ENCODE data around the gene OBP2A.
"Not testable (repeated sequence)": the region's sequence is repeated elsewhere in the genome, so short reads cannot be mapped to it uniquely, and the experiment has no call there.

OBP2A gene

DNA sequence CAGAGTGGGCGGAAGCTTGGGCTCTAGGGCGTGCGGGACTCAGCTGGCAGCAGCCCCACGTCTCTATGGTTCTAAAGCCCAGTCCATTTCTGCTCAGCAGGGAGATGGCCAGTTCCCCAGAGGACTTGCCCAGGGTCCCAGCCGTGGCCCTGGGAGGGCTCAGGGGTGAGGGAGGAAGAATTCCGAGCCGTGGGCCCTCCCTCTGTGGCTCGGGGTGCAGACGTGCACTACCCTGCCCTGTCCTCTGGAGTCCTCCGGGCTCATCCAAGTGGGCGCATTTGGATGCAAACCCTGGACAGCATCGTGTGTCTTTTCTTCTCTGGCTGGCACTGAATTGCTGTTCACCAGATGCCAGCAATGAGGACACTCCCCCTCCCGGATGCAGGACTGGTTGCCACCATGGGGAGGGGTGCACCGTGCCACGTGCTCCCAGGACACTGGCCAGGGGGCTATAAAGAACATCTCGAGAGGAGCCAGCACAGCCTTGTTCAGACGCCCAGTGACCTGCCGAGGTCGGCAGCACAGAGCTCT lies at the start of gene OBP2A:
OBP2A (plus strand) TSS at position 481 of the 531 bp plus-strand sequence. CDS start 55 bp downstream, outside the sequence.
- not testable (repeated sequence) for H3K27ac ChIP-seq; DNase-seq (ENCODE audit: low read depth, low spot score)

DNA sequence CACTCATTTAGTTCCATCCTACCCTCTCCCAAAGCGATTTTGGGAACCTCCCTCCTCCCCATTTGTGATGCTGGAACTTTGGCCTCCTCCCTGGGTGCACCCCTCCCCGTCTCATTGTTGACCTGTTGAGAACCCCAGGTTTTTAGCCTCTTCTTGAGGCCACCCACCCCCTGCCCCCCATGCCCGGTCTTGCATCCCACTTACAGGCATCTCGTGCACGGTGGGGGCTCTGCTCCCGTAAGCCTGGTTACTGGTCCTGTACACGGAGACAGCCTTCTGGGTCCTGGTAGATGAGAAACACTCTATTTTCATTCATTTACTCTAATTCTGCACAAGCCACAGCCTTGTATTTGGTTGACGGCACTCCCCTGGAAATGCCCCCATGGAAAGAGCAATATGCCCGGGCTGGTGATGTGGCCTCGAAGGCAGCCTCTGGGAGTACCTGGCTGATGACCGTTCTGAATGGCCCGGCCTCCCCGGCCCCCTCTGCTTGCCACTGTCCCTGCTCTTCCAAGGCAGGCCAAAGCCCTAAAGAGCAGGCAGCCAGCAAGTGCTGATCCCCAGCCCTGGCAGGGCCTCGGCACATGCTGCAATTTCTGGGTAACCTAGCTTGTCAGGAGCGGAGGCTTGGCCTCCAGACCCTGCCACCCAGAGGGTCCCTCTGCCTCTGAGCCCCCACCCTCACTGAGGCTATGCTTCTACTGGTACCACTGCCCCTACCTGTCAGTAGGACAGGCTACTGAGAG lies 47.4 kb upstream of the OBP2A start:
- no peak overlapping the region for H3K27ac ChIP-seq
- no peak for DNase-seq (ENCODE audit: low read depth, low spot score)

GRCh38 chr9:135499326-135500070 lies 46.4 kb upstream of the OBP2A start:
- H3K27ac ChIP-seq, result no peak overlapping the region
- DNase-seq (ENCODE audit: low read depth, low spot score), result peak; percentile 31

- peak overlapping the region; percentile 35 for H3K27ac ChIP-seq
- no peak for DNase-seq (ENCODE audit: low read depth, low spot score)
Measured at GRCh38 chr9:135500071-135500524, 45.8 kb upstream of the OBP2A start.

GRCh38 chr9:135500525-135501260 lies 45.2 kb upstream of the OBP2A start, which contains the start of gene MRPS2:
TSS of gene MRPS2 (plus strand) at chr9:135500682. CDS start at chr9:135500711, 29 bp downstream.
- DNase-seq (ENCODE audit: low read depth, low spot score), result peak; percentile 46
- peak within 1 kb of the TSS; percentile 35 for H3K27ac ChIP-seq

- peak overlapping the region; percentile 35 for H3K27ac ChIP-seq
- DNase-seq (ENCODE audit: low read depth, low spot score), result no peak
Measured at GRCh38 chr9:135501261-135502167, 44.4 kb upstream of the OBP2A start.

DNA sequence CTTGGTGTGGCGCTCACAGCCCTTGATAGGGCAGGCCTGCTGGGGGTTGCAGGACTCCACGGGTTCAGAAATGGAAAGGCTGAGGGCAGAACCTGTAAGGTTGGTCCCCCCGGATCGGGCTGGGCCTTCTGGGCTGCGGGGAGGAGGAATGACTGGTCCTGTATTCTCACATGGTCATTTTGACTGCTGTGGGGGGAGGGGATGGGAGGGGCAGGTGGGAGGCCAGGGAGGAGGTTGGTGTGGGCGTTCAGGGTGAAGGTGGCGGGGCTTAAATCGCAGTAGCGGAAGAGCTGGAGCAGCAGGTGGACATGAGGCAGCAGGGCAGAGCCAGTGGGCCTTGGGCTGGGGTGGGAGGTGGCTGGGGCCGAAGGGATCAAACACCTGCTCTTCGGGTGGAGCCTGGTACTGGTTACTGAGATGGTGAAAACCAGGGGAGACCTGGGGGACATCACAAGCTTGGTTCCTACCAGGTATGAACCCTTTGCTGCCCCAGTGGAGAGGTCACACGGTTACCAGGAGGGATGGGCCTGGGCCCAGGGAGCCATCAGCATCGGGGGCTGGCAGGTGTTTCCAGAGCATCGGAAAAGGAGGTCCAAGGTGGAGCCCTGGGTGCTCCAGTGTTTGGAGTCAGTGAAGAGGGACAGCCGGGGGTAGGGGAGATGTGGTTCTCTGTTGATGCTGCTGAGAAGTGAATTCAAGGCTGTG lies 43.6 kb upstream of the OBP2A start:
- no peak overlapping the region for H3K27ac ChIP-seq
- no peak for DNase-seq (ENCODE audit: low read depth, low spot score)

DNA sequence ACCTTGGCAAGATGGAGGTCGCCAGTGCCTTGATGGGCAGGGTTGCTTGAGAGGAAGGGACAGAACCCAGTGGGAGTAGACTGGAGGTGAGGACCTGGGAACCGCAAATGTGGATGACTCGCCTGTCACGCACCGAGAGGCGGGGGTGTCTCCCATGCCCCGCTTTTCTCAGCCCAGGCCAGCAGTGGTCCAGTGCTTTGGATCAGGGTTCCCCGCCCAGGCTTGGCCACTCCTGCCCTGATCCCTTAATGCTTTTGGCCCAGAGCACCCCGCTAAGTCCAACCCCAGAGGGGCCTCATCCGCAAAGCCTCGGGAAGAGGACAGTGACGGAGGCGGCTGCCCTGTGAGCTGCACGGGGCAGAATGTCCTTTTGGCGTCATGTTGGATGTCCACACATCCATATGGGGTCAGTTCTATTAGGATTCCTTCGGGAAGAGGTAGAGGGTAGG lies 43.0 kb upstream of the OBP2A start:
- no peak overlapping the region for H3K27ac ChIP-seq
- DNase-seq (ENCODE audit: low read depth, low spot score), result no peak

GRCh38 chr9:135503371-135504261 lies 42.3 kb upstream of the OBP2A start:
- H3K27ac ChIP-seq, result no peak overlapping the region
- no peak for DNase-seq (ENCODE audit: low read depth, low spot score)

DNA sequence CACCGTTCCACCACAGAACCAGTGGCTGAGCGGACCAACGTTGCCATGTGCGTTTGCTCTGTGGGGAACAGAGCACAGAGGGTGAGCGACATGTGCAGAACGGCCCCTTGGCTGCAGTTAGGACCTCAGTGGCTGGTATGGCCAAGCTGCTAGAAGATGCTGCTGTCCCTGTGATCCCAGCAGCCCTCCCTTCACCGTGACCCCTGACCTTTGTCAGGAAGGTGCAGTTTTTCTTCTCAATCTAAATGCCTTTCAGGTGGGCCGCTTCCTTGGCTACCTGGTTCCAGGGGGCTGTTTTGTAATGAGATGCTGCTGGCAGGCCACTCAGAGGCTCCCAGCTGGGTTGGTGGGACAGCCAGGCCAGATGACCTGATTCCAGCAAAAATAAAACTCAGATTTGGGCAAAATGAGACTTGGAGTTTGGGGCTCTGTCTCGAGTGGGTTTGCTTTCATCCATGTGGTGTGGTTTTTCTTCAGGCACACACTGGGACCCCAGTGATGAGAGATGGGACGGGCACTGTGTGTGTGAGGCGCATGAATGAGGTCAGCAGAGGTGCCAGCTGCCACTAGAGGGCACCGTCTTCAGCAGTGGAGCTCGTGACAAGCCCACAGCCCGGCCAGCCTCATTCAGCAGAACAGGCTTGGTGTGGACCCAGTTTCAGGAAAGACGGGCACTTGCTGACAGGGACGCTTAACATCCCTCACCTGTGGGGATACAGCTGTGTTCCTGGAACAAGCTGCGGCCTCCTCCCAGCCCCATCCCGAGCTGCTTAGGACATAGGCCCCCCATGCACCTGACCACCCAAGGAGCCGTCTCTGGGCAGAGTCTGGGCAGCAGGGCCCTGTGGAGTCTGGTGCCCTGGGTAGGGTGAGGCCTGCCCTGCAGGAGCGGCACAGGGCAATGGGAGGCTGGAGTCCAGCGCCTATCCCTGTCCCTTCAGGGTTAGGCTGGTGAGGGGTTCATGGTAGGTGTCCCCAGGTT lies 41.4 kb upstream of the OBP2A start:
- no peak for DNase-seq (ENCODE audit: low read depth, low spot score)
- no peak overlapping the region for H3K27ac ChIP-seq

DNA sequence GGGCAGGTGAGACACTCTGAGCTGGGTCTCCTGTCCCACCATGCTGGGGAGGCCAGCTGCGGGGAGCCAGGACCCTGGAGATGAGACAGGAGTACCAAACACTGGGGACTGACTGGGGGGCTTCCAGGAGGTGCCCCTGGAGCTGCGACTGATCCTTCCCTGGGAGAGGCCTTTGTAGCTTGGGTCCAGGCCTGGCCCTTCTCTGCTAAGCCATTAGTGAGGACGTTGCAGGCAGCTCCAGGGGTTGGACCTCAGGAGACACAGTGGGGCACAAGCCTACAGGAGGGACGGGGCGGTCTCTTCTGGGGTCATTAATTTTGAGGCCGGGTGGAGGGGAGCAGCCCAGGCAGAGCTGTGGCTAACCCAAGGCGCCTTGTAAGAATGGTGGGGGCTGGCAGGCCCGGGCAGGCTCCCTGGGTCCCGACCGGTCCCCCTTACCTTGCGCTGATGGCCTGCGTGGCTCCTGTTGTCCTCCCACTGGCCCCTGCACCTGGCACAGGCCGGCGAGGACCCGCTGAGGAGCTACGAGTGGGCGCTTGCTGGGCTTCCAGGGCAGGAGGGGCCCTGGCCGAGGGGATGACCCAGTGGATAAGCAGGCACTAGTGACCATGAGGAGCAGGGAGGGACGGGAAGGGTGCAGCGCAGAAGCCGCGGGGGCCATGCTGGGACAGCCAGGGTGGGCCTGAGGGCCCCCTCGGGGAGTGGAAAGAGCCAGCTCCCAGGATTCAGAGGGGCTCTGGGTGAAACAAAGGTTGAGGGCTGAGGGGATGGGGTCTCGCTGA lies 40.3 kb upstream of the OBP2A start:
- no peak overlapping the region for H3K27ac ChIP-seq
- DNase-seq (ENCODE audit: low read depth, low spot score), result no peak

GRCh38 chr9:135506327-135507103 lies 39.4 kb upstream of the OBP2A start:
- H3K27ac ChIP-seq, result no peak overlapping the region
- no peak for DNase-seq (ENCODE audit: low read depth, low spot score)

GRCh38 chr9:135507104-135508035 lies 38.6 kb upstream of the OBP2A start:
- H3K27ac ChIP-seq, result no peak overlapping the region
- no peak for DNase-seq (ENCODE audit: low read depth, low spot score)

DNA sequence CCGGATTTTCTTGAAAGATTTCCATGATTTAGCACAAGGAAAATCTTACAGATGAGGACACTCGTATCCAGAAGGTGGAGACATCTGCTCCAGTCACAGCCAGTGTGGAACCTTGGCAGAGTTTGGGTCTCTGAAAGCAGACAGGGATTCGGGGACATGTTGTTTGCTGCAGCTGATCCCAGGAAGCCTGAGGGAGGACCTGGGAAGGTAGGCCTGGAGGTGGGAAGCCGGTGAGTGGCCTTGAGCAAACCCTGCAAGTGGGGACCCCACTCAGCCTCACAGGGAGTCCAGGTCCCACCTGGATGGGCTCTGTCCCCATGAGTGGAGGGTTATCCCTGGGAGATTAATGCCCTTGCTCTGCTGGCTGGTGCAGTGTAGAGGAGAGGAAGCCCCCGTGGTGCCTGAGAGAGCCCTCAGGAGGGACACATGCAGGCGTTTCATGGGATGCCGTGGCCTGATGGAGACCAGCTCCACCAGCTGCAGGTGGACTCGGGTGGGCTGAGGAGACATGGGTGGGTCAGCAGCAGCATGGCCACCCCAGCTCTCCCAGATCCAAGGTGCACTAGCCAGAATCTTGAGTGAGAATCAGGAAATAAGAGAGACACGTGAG lies 37.6 kb upstream of the OBP2A start:
- H3K27ac ChIP-seq, result no peak overlapping the region
- no peak for DNase-seq (ENCODE audit: low read depth, low spot score)

Measured in epithelial cell of prostate (primary cell).